ENCODE data around the gene SURF1.
"Not testable (repeated sequence)": the region's sequence is repeated elsewhere in the genome, so short reads cannot be mapped to it uniquely, and the experiment has no call there.

SURF1 gene

DNA sequence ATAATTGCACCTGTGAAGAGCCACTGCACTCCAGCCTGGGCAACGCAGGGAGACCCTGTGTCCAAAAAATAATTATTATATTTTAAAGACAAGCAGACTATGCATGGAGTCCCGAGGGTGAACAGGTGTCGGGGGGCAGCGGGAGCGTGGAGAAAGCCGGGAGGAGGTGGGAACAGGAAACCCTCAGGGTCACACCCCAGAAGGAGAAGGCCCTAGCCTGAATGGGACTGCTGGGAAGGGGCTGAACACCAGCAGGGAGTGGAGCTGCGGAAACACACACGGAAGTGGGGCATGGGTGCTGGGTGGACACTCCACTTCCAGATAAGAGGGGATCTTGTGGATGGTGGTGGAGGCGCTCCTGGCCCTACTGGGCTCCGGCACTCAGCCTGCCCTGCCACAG, 33.1 kb downstream of the SURF1 start:
- DNase-seq (ENCODE audit: low read depth) = no peak
- H3K4me3 ChIP-seq (ENCODE audit: low read depth, low read length) = no peak overlapping the region
- TF ChIP-seq, protein P1, sequence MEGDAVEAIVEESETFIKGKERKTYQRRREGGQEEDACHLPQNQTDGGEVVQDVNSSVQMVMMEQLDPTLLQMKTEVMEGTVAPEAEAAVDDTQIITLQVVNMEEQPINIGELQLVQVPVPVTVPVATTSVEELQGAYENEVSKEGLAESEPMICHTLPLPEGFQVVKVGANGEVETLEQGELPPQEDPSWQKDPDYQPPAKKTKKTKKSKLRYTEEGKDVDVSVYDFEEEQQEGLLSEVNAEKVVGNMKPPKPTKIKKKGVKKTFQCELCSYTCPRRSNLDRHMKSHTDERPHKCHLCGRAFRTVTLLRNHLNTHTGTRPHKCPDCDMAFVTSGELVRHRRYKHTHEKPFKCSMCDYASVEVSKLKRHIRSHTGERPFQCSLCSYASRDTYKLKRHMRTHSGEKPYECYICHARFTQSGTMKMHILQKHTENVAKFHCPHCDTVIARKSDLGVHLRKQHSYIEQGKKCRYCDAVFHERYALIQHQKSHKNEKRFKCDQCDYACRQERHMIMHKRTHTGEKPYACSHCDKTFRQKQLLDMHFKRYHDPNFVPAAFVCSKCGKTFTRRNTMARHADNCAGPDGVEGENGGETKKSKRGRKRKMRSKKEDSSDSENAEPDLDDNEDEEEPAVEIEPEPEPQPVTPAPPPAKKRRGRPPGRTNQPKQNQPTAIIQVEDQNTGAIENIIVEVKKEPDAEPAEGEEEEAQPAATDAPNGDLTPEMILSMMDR (IDR thresholded peaks at IDR 0.05; ENCODE audit: low read depth, low read length) = no peak
- no peak for TF ChIP-seq MYC (IDR thresholded peaks at IDR 0.05; ENCODE audit: low read depth, low read length)
- TF ChIP-seq MAX (IDR thresholded peaks at IDR 0.05; ENCODE audit: low read depth, low read length) = no peak
- no peak for TF ChIP-seq POLR2A (IDR thresholded peaks at IDR 0.05; ENCODE audit: extremely low read depth, insufficient read length)

- TF ChIP-seq, protein P1 (IDR thresholded peaks at IDR 0.05; ENCODE audit: low read depth, low read length) = no peak
- TF ChIP-seq MAX (IDR thresholded peaks at IDR 0.05; ENCODE audit: low read depth, low read length) = no peak
- no peak for TF ChIP-seq POLR2A (IDR thresholded peaks at IDR 0.05; ENCODE audit: extremely low read depth, insufficient read length)
- no peak for TF ChIP-seq MYC (IDR thresholded peaks at IDR 0.05; ENCODE audit: low read depth, low read length)
- no peak for DNase-seq (ENCODE audit: low read depth)
These were observed 33.6 kb downstream of the SURF1 start for GRCh38 chr9:133322701-133323100.

GRCh38 chr9:133321411-133321935, 34.8 kb downstream of the SURF1 start:
- H3K4me3 ChIP-seq (ENCODE audit: low read depth, low read length) = no peak overlapping the region
- no peak for TF ChIP-seq MYC (IDR thresholded peaks at IDR 0.05; ENCODE audit: low read depth, low read length)
- TF ChIP-seq, protein P1 (IDR thresholded peaks at IDR 0.05; ENCODE audit: low read depth, low read length) = no peak
- TF ChIP-seq MAX (IDR thresholded peaks at IDR 0.05; ENCODE audit: low read depth, low read length) = no peak
- no peak for TF ChIP-seq POLR2A (IDR thresholded peaks at IDR 0.05; ENCODE audit: extremely low read depth, insufficient read length)

More at GRCh38 chr9:133322701-133323100, 33.6 kb downstream of the SURF1 start:
- no peak overlapping the region for H3K4me3 ChIP-seq (ENCODE audit: low read depth, low read length)

GRCh38 chr9:133320421-133320881, 35.8 kb downstream of the SURF1 start:
- TF ChIP-seq, protein P1 (IDR thresholded peaks at IDR 0.05; ENCODE audit: low read depth, low read length) = no peak
- TF ChIP-seq MAX (IDR thresholded peaks at IDR 0.05; ENCODE audit: low read depth, low read length) = no peak
- no peak for TF ChIP-seq POLR2A (IDR thresholded peaks at IDR 0.05; ENCODE audit: extremely low read depth, insufficient read length)
- no peak for TF ChIP-seq MYC (IDR thresholded peaks at IDR 0.05; ENCODE audit: low read depth, low read length)
- DNase-seq (ENCODE audit: low read depth) = no peak
- H3K4me3 ChIP-seq (ENCODE audit: low read depth, low read length) = no peak overlapping the region

More at GRCh38 chr9:133321411-133321935, 34.8 kb downstream of the SURF1 start:
- DNase-seq (ENCODE audit: low read depth) = no peak

GRCh38 chr9:133317551-133317950, 38.7 kb downstream of the SURF1 start:
- not testable (repeated sequence) for H3K4me3 ChIP-seq (ENCODE audit: low read depth, low read length); DNase-seq (ENCODE audit: low read depth)

DNA sequence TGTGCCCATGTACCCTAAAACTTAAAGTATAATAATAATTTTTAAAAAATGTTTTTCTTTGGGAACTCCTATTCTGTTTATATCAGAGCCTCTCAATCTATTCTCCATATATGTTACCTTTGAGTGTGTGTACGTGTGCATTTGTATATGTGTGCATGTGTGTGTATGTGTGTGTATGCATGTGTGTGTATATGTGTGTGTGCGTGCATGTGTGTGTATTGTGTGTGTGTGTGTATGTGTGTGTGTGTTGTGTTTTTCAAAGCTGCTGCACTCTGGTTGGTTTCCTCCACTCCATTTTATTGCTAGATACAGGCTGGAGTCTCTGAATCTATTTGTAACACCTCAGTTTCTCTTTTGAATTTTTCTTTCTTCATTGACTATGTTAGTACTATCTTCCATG, 40.3 kb downstream of the SURF1 start:
- TF ChIP-seq, protein P1 (IDR thresholded peaks at IDR 0.05; ENCODE audit: low read depth, low read length) = no peak
- no peak for TF ChIP-seq MAX (IDR thresholded peaks at IDR 0.05; ENCODE audit: low read depth, low read length)
- no peak for TF ChIP-seq POLR2A (IDR thresholded peaks at IDR 0.05; ENCODE audit: extremely low read depth, insufficient read length)
- no peak for TF ChIP-seq MYC (IDR thresholded peaks at IDR 0.05; ENCODE audit: low read depth, low read length)
- no peak overlapping the region for H3K4me3 ChIP-seq (ENCODE audit: low read depth, low read length)
- no peak for DNase-seq (ENCODE audit: low read depth)

Measured in NB4 (cell line).